IPS DF 6.9 (cell line): ENCODE measurements around the gene JAG2.

Source experiments
- DNase-seq: peaks from one replicate; pipeline ENCODE4 v3.0.0-alpha.2; 2013; ENCODE audit warnings: low read depth, low spot score
- H3K27ac ChIP-seq: one replicate; pipeline ENCODE4 v1.5.1; 2013; ENCODE audit warnings: low read length, control low read depth
- H3K27me3 ChIP-seq: 2 replicates; pipeline ENCODE4 v1.6.1; 2013; ENCODE audit warnings: mild to moderate bottlenecking, low read length; ENCODE audit not compliant: control insufficient read depth, insufficient read depth
- H3K36me3 ChIP-seq: 2 replicates; pipeline ENCODE4 v1.6.1; 2013; ENCODE audit warnings: low read length; ENCODE audit not compliant: control insufficient read depth, insufficient read depth
- H3K4me1 ChIP-seq: 2 replicates; pipeline ENCODE4 v1.6.1; 2013; ENCODE audit warnings: low read length; ENCODE audit not compliant: control insufficient read depth, insufficient read depth
- H3K4me3 ChIP-seq: 2 replicates; pipeline ENCODE4 v1.5.1; 2013; ENCODE audit warnings: mild to moderate bottlenecking, low read length
- H3K9me3 ChIP-seq: 2 replicates; pipeline ENCODE4 v1.6.1; 2013; ENCODE audit warnings: low read length, inconsistent platforms; ENCODE audit not compliant: control insufficient read depth, insufficient read depth
- WGBS: extraction: QIAGEN DNeasy Blood & Tissue Kit; methylation state at CpG from one replicate; pipeline ENCODE4 v1.1.7; 2013; ENCODE audit warnings: mixed read lengths, missing lambda C conversion rate; ENCODE audit not compliant: insufficient read length, insufficient coverage; 5-methylcytosine and 5-hydroxymethylcytosine counted together

JAG2 gene

GRCh38 chr14:105165761-105166485 is 2.7 kb downstream of the JAG2 start:
- Histone ChIP-seq H3K4me1 (peaks cover 4% of the 10 kb centered on the region), H3K9me3 (no peaks in the 10 kb centered on the region), H3K36me3 (no peaks in the 10 kb centered on the region), H3K27me3 (peaks cover 2% of the 10 kb centered on the region; the same call in 1 of the 2 replicates), H3K4me3 (no peak overlapping the region), H3K27ac (no peak overlapping the region)
- WGBS, result no CpG with 5 or more reads among the region's 32 CpGs
- no peak for DNase-seq

- no peak overlapping the region for H3K27ac ChIP-seq
- no peaks in the 10 kb centered on the region for H3K9me3 ChIP-seq
- no peaks in the 10 kb centered on the region for H3K36me3 ChIP-seq
- no peak for DNase-seq
- no peak overlapping the region for H3K4me3 ChIP-seq
- peaks cover 2% of the 10 kb centered on the region; the same call in 1 of the 2 replicates for H3K27me3 ChIP-seq
- no CpG with 5 or more reads among the region's 10 CpGs for whole genome bisulfite sequencing
- peaks cover 4% of the 10 kb centered on the region for H3K4me1 ChIP-seq
These were observed 3.4 kb downstream of the JAG2 start for GRCh38 chr14:105165134-105165704.

GRCh38 chr14:105163040-105163742 is 5.4 kb downstream of the JAG2 start:
- Histone ChIP-seq H3K4me3 (no peak overlapping the region), H3K27me3 (peaks cover 2% of the 10 kb centered on the region; the same call in 1 of the 2 replicates), H3K9me3 (no peaks in the 10 kb centered on the region), H3K36me3 (no peaks in the 10 kb centered on the region), H3K4me1 (peaks cover 4% of the 10 kb centered on the region), H3K27ac (no peak overlapping the region)
- DNase-seq, result no peak
- WGBS, result no CpG with 5 or more reads among the region's 18 CpGs

GRCh38 chr14:105162669-105162979 is 6.0 kb downstream of the JAG2 start:
- WGBS, result no CpG with 5 or more reads among the region's 2 CpGs
- no peaks in the 10 kb centered on the region; the same call in 1 of the 2 replicates for H3K27me3 ChIP-seq
- no peak overlapping the region for H3K4me3 ChIP-seq
- no peak overlapping the region for H3K27ac ChIP-seq
- H3K36me3 ChIP-seq, result no peaks in the 10 kb centered on the region
- H3K9me3 ChIP-seq, result no peaks in the 10 kb centered on the region
- H3K4me1 ChIP-seq, result 0 out of 2 replicates have a peak, but pooled peaks cover 2% of the 10 kb centered on the region
- no peak for DNase-seq

- WGBS, result no CpG with 5 or more reads among the region's 10 CpGs
- H3K36me3 ChIP-seq, result no peaks in the 10 kb centered on the region
These were observed 6.5 kb downstream of the JAG2 start for GRCh38 chr14:105161964-105162668.

GRCh38 chr14:105161309-105161708 is 7.3 kb downstream of the JAG2 start:
- no peak for DNase-seq
- no peaks in the 10 kb centered on the region for H3K27me3 ChIP-seq
- H3K4me1 ChIP-seq, result 0 out of 2 replicates have a peak, but pooled peaks cover 2% of the 10 kb centered on the region
- no peak overlapping the region for H3K27ac ChIP-seq
- WGBS, result no CpG with 5 or more reads among the region's 15 CpGs
- no peaks in the 10 kb centered on the region for H3K36me3 ChIP-seq
- no peaks in the 10 kb centered on the region for H3K9me3 ChIP-seq
- H3K4me3 ChIP-seq, result no peak overlapping the region

More at GRCh38 chr14:105161964-105162668, 6.5 kb downstream of the JAG2 start:
- H3K9me3 ChIP-seq, result no peaks in the 10 kb centered on the region
- 0 out of 2 replicates have a peak, but pooled peaks cover 2% of the 10 kb centered on the region for H3K4me1 ChIP-seq
- DNase-seq, result no peak
- H3K4me3 ChIP-seq, result no peak overlapping the region
- H3K27me3 ChIP-seq, result no peaks in the 10 kb centered on the region; the same call in 1 of the 2 replicates
- no peak overlapping the region for H3K27ac ChIP-seq

GRCh38 chr14:105160776-105161175 is 7.8 kb downstream of the JAG2 start:
- Histone ChIP-seq H3K9me3 (no peaks in the 10 kb centered on the region), H3K27me3 (no peaks in the 10 kb centered on the region), H3K27ac (no peak overlapping the region), H3K4me1 (0 out of 2 replicates have a peak, but pooled peaks cover 2% of the 10 kb centered on the region), H3K36me3 (no peaks in the 10 kb centered on the region), H3K4me3 (no peak overlapping the region)
- WGBS, result no CpG with 5 or more reads among the region's 12 CpGs
- DNase-seq, result no peak

- DNase-seq, result no peak
- no peak overlapping the region for H3K4me3 ChIP-seq
- no peaks in the 10 kb centered on the region for H3K9me3 ChIP-seq
- WGBS, result no CpG with 5 or more reads among the region's 14 CpGs
- no peak overlapping the region for H3K27ac ChIP-seq
- H3K4me1 ChIP-seq, result 0 out of 2 replicates have a peak, but pooled peaks cover 2% of the 10 kb centered on the region
- no peaks in the 10 kb centered on the region for H3K36me3 ChIP-seq
- H3K27me3 ChIP-seq, result no peaks in the 10 kb centered on the region
These were observed 9.2 kb downstream of the JAG2 start for GRCh38 chr14:105159344-105159743.

GRCh38 chr14:105158794-105159193 is 9.8 kb downstream of the JAG2 start:
- Histone ChIP-seq H3K4me1 (0 out of 2 replicates have a peak, but pooled peaks cover 2% of the 10 kb centered on the region), H3K27ac (no peak overlapping the region), H3K27me3 (no peaks in the 10 kb centered on the region), H3K4me3 (no peak overlapping the region), H3K36me3 (no peaks in the 10 kb centered on the region), H3K9me3 (no peaks in the 10 kb centered on the region)
- no peak for DNase-seq
- WGBS, result no CpG with 5 or more reads among the region's 12 CpGs

GRCh38 chr14:105157872-105158271 is 10.7 kb downstream of the JAG2 start:
- no peaks in the 10 kb centered on the region for H3K27me3 ChIP-seq
- no peak for DNase-seq
- no peak overlapping the region for H3K4me3 ChIP-seq
- H3K36me3 ChIP-seq, result no peaks in the 10 kb centered on the region
- H3K4me1 ChIP-seq, result no peaks in the 10 kb centered on the region
- H3K9me3 ChIP-seq, result no peaks in the 10 kb centered on the region
- WGBS, result no CpG with 5 or more reads among the region's 15 CpGs
- no peak overlapping the region for H3K27ac ChIP-seq
